NCI-H524 (cell line): Measurements from ENCODE around the gene SLC25A12.

ENCODE experiments used
- DNase-seq, 2 experiments: peaks; one replicate each; lab custom pipeline; 2025; lab: John Stamatoyannopoulos, UW

Gene SLC25A12

GRCh38 chr2:171883275-171883893, 10.7 kb downstream of the SLC25A12 start:
- peak in 1 of 2 experiments; percentile 0 for DNase-seq

- no peak for DNase-seq
Observed at GRCh38 chr2:171882089-171882769, 11.8 kb downstream of the SLC25A12 start.

GRCh38 chr2:171880774-171881173, 13.3 kb downstream of the SLC25A12 start:
- DNase-seq: no peak

- no peak for DNase-seq
Observed at GRCh38 chr2:171879865-171880264, 14.2 kb downstream of the SLC25A12 start.

GRCh38 chr2:171878481-171878993, 15.5 kb downstream of the SLC25A12 start:
- peak in 1 of 2 experiments; percentile 2 for DNase-seq

DNA sequence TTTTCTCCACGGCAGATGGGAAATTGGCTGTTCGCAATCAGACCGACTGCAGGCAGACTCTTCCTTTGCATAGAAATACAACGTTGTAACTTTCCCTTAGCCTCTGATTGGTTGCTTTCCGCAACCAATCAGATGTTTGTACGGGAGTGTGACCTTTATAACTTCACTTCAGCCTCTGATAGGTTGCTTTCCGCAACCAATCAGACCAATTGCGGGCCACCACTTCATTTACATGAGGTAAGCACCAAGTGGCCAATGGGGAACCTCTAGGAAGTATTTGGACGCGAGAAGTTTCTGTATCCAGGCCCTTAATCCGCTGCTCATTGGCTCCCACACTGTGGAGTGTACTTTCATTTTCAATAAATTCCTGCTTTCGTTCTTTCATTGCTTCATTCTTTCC, 19.1 kb downstream of the SLC25A12 start:
- no peak for DNase-seq

GRCh38 chr2:171874517-171874916, 19.5 kb downstream of the SLC25A12 start:
- DNase-seq: no peak

- no peak for DNase-seq
Observed at GRCh38 chr2:171864357-171864985, 29.6 kb downstream of the SLC25A12 start.

DNA sequence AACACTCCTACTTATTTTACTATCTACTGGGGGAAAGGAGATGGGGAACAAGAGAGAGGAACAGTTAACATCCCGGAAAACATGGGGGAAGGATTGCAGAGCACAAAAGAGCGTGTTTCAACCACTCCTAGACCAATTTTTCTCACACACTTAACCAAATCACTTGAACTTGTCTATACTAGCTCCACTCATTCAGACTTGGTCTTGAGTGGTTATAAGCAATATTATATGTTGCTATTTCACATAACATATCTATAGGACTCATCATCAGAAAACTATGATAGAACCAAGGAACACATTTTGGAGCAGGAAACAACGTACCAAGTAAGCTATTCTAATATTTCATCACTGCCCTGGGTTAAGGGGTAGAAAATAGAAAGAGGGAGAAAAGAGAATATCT, 31.5 kb downstream of the SLC25A12 start:
- no peak for DNase-seq

GRCh38 chr2:171858397-171858958, 35.6 kb downstream of the SLC25A12 start:
- no peak for DNase-seq

- DNase-seq: no peak
Observed at GRCh38 chr2:171855401-171855800, 38.6 kb downstream of the SLC25A12 start.

DNA sequence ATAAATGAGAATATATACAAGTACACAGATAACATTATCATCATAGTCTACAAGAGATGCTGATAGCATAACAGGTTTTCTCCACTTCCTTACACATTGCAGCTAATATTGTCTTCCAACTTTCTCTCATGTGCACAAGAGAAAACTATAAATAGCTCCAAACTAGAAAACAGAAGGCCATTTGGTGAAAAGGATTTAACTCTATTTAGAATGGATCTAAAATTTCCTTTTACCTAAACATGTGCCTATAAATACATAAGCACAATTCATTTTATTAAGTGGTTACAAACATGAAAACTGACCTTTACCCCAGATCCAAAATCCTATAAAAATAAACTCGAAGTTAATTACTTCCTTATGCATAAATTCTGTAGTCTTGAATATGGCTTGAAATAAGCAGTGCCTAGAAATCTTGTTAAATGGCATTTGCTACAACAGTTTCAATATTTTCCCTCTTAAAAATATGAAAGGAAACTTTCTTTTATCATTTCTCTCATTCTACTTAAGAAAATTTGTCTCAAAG, 41.6 kb downstream of the SLC25A12 start:
- no peak for DNase-seq

DNA sequence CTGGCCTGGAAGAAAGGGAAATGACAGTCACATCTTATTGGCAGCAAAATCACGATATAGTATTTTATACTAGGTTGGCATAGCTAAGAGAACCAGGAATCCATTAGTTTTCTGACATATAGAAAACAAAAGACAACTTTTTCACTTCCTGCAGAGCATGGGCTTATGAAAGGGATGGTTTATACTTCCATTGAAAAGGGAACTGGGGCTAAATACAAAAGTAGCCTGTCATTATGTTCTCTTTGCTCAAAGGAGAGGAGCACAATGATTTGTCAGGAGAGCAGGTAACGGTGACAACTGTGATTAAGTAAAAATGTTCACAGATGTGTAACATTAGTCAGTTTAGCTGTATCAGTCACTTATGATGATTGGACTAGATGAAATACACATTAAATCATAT, 46.4 kb downstream of the SLC25A12 start:
- DNase-seq: no peak

DNA sequence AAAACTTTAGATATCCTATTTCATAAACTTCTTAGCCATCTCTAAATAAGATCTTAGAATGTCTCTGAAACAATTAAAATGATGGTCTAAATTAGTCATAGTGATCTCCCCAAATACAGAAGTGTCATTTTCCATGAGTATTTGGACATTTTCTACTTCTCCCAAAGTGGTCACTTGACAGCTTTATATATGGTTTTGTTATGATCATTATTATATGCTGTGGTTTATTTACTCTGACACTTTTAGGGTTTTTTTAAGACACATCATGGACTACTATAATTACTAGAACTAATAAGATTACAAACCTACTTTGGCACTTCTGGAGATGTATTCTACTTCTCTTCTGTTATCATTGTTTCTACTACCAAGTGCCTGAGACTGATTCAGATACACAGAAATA, 47.1 kb downstream of the SLC25A12 start:
- no peak for DNase-seq

DNA sequence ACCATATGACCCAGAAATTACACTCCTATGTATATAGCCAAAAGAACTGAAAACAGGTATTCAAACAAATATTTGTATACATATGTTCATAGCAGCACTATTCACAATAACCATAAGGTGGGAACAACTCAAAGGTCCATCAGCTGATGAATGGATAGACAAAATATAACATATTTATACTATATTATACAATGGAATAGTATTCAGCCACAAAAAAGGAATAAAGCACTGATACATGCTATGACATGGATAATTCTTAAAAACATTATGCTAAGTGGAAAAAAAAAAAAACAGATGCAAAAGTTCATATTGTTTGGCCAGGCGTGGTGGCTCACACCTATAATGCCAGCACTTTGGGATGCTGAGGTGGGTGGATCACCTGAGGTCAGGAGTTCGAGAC, 52.0 kb downstream of the SLC25A12 start:
- no peak for DNase-seq

DNA sequence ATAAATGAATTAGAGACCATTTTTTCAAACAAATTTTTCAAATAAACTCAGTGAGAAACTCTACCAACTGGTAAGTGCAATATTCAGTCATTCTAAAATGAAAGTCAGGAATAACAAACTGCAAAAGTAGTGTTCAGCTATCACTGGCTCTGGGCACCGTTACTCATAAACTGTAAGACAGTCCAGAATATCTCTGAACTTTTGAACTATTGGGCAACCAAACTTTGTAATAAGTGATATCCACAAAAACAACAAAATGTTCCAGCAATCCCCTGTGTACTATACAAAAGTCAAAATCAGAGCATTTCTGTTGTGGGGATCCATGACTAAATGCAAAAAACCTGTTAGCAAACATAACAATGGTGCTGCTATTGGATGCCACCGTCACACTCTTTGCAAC, 56.3 kb downstream of the SLC25A12 start:
- DNase-seq: no peak

DNA sequence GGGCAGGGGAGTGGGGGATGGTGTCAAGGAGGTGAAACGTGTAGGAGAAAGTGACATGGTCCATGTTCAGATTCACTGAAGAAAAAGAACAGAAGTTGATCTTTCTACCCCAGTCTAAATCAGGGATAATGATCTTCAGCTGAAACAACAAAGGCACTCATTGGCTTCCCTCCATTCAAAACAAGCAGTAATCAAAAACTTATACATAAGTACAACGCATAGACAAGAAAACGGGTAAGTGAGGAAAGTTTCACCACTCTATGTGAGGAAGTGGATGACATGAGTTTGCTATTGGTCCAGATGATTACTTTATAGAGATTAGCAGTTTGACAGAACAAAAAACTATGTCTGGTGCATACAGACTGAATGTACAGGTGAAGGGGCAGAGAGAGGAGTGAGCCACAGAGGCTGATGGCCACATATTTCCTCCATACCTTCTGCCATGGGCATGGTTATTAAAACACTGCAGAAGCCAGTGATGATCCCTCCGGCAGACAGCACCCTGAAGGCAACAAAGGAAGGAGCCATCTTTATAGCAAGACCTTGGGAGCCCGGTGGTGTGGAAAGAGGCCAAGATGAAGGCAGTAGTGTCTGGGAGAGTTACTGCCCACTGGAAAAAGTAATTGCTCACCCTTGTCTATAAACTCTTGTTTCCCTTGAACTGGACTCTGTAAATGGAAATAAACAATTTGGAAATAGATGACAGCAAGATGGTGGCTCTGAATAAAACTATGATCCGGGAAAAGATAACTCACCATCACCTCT, 57.7 kb downstream of the SLC25A12 start:
- DNase-seq: no peak

DNA sequence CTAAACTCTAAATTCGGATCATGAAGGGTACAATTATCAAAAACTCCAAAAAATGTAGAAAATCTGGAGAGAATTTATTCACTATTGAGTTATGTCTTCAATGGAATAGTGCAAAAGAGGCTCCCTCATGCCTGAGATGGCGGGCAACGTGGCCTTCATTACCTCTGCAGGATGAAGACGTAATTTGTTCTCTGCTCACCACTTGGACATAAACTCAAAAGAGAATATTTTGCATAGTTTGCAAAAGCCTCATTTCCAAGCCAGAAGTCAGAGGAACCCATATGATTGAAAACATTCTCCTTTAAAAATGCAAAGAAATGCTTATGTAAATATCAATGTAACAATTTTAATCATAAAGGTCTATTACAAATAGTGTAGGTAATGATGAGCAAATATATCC, 58.7 kb downstream of the SLC25A12 start:
- DNase-seq: no peak

- DNase-seq: no peak
Observed at GRCh38 chr2:171834286-171834685, 59.8 kb downstream of the SLC25A12 start.

DNA sequence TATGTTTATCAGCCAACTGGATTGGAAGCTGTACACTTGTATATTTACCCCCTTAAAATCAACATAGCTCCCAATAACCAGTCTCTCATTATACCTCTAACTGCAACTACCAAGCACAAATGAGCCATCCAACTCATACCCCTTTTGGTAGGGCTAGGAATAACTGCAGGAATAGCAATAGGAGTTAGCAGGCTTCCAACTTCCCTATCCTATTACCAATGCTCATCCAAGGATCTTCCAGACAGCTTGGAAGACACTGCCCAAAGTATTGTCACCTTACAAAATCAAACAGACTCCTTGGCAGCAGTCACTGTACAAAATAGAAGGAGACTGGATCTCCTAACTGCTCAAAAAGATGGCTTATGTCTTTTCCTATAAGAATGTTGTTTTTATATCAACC, 61.6 kb downstream of the SLC25A12 start:
- DNase-seq: no peak

GRCh38 chr2:171830039-171830438, 64.0 kb downstream of the SLC25A12 start:
- no peak for DNase-seq

- no peak for DNase-seq
Observed at GRCh38 chr2:171824086-171824485, 70.0 kb downstream of the SLC25A12 start.
